HepG2 (cell line): Measurements from ENCODE around the gene CMC4.

Experiments used
- CHD2 ChIP-seq: IDR thresholded peaks from 2 replicates; pipeline ENCODE4 v1.6.1; 2011; ENCODE audit warnings: low read depth, low read length, improper control_type of control experiment
- EP300 ChIP-seq, 3 experiments: sonication (generic) in 1 of 3; formaldehyde crosslinking in 1 of 3; IDR thresholded peaks; 2 replicates each; pipeline versions ENCODE4 v1.5.1 to v1.6.1; 2011 to 2020; ENCODE audit warnings: low read depth in 2 of 3, low read length in 2 of 3, borderline replicate concordance in 1 of 3, improper control_type of control experiment in 1 of 3, mild to moderate bottlenecking in 1 of 3, missing genetic modification reagents in 1 of 3, moderate library complexity in 1 of 3
- PHB2 ChIP-seq: fragments of 450-650 bp; IDR thresholded peaks from 2 replicates; pipeline ENCODE4 v1.6.1; 2018; ENCODE audit not compliant: partially characterized antibody
- TF ChIP-seq, protein P1 (sequence below): sonication (generic); formaldehyde crosslinking; IDR thresholded peaks from 2 replicates; pipeline ENCODE4 v1.5.0; 2020; ENCODE audit warnings: mild to moderate bottlenecking, missing genetic modification reagents, moderate library complexity

DNA sequence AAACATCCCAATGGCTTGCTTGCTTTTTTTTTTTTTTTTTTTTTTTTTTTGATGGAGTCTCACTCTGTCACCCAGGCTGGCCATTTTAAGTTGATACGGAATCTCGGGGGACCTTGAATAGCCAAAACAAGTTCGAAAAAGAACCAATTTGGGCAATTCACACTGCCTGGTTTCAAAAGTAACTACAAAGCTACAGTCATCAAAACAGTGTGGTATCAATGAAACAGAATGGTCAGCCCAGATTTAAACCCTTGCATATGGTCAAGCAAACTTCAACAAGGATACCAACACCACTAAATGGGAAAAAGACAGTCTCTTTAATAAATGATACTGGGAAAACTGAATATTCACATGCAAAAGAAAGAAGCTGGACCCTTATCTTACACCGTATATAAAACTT lies 42.2 kb upstream of the CMC4 start:
- TF ChIP-seq EP300 (IDR thresholded peaks at IDR 0.05; ENCODE audit: low read depth in 2 of 2, low read length in 2 of 2) (no peak), EP300 (CRISPR knock-in tag; IDR thresholded peaks at IDR 0.05; ENCODE audit: borderline replicate concordance) (no peak), PHB2 (no peak), CHD2 (no peak)
- TF ChIP-seq, protein P1, sequence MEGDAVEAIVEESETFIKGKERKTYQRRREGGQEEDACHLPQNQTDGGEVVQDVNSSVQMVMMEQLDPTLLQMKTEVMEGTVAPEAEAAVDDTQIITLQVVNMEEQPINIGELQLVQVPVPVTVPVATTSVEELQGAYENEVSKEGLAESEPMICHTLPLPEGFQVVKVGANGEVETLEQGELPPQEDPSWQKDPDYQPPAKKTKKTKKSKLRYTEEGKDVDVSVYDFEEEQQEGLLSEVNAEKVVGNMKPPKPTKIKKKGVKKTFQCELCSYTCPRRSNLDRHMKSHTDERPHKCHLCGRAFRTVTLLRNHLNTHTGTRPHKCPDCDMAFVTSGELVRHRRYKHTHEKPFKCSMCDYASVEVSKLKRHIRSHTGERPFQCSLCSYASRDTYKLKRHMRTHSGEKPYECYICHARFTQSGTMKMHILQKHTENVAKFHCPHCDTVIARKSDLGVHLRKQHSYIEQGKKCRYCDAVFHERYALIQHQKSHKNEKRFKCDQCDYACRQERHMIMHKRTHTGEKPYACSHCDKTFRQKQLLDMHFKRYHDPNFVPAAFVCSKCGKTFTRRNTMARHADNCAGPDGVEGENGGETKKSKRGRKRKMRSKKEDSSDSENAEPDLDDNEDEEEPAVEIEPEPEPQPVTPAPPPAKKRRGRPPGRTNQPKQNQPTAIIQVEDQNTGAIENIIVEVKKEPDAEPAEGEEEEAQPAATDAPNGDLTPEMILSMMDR, result no peak
